Neural cell (in vitro differentiated cells): ENCODE measurements around the gene AGTPBP1.

Experiments
- CTCF ChIP-seq: fragments of 450-650 bp; IDR thresholded peaks from 2 replicates; pipeline ENCODE4 v1.5.1; 2014; ENCODE audit warnings: antibody characterized with exemption, mild to moderate bottlenecking, moderate library complexity; ENCODE audit not compliant: poor library complexity, severe bottlenecking
- EZH2 ChIP-seq: fragments of 200-600, 300-800 bp; shearing (Covaris generic), sonication (generic); IDR thresholded peaks from 2 replicates; pipeline ENCODE4 v1.6.1; 2014; ENCODE audit warnings: antibody characterized with exemption, low read length, borderline replicate concordance, mild to moderate bottlenecking; ENCODE audit not compliant: insufficient read depth, poor library complexity, severe bottlenecking
- POLR2AphosphoS5 ChIP-seq: IDR thresholded peaks from 2 replicates; pipeline ENCODE4 v1.6.1; 2012
- SMC3 ChIP-seq: fragments of 450-650 bp; conservative IDR thresholded peaks from 2 replicates; pipeline ENCODE4 v1.6.1; 2014; ENCODE audit warnings: antibody characterized with exemption, mild to moderate bottlenecking, moderate library complexity; ENCODE audit not compliant: poor library complexity

- no peak for TF ChIP-seq POLR2AphosphoS5
- TF ChIP-seq CTCF = no peak
- no peak for TF ChIP-seq SMC3
- TF ChIP-seq EZH2 = no peak
Observed at GRCh38 chr9:85553475-85553874, 188.3 kb downstream of the AGTPBP1 start.
